ENCODE results near the gene PIGS. TPM values are rescaled to one million over a fixed set of nuclear protein-coding genes. Genes with fewer than 3 reads are reported as not detected.

PIGS gene
- total and polyA plus RNA-seq, 9 of the 15 experiments (the other 6 are each of a cell fraction or from before 2014, with no cell fraction given), result 47.5 to 138 (median 57.6) TPM

DNA sequence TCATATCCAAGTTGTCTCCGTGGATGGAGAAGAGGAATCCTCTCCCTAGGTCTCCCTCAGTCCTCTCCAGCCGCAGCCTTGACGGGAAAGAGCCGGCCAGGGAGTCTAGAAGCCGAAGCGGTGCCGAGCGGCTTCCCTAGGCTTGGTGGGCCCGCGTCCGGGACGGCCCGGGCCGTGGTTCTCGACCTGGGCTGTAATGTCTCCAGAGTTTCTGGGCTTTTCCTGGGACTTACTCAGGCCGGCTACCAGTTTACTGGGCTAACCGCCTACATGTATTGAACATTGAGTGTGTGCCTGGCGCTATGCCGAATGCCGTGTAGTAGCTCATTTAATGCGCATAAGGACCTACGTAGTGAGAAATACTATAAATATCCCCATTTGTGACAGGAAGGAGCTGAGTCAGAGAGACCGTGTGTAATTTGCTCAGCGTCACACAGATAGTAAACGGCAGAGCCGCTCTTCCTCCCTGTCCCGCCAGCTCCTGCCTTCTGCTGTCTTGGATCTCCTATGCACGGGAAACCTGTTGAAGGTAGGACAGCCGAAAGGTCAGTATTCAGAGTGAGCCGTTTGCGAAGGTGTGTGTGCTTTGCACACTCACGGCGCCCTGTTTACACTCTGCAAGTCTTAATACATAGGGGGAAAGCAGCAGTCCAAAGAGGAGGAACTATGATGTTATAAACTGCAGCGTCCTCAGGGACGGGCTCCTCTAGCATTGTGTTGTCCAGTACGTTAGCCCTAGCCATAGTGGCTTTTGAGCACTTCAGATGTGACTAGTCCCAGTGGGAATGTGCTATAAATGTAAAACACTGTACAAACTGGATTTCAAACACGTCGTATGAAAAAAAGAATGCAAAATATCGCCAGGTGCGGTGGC is 28.2 kb upstream of the PIGS start (continued):
- TF ChIP-seq NELFE (IDR thresholded peaks at IDR 0.05; ENCODE audit: insufficient read depth, insufficient read length) (no peak), PHB2 (IDR thresholded peaks at IDR 0.05; ENCODE audit: low read depth) (no peak), KDM1A (IDR thresholded peaks at IDR 0.05) (peak in 1 of 2 experiments; percentile 32; a peak in 2 of 4 replicates), GATAD2B (IDR thresholded peaks at IDR 0.05; ENCODE audit: borderline replicate concordance) (no peak), PURB (CRISPR knock-in tag; IDR thresholded peaks at IDR 0.05; ENCODE audit: low read depth) (no peak), FOXM1 (IDR thresholded peaks at IDR 0.05; ENCODE audit: low read depth) (no peak; the same call in 1 of the 2 replicates), FOXM1 (CRISPR knock-in tag; IDR thresholded peaks at IDR 0.05; ENCODE audit: low read depth) (no peak), DNMT1 (IDR thresholded peaks at IDR 0.05) (peak; percentile 50; the same call in 1 of the 2 replicates), SMAD3 (CRISPR knock-in tag; conservative IDR thresholded peaks at IDR 0.05) (no peak), ZNF217 (CRISPR knock-in tag; IDR thresholded peaks at IDR 0.05) (no peak), FOXJ2 (tag; IDR thresholded peaks at IDR 0.05) (no peak), ARHGAP35 (IDR thresholded peaks at IDR 0.05; ENCODE audit: partially characterized antibody) (no peak), ZNF184 (CRISPR knock-in tag; IDR thresholded peaks at IDR 0.05) (no peak), TAF15 (IDR thresholded peaks at IDR 0.05; ENCODE audit: low read depth, low read length) (no peak), CSDE1 (IDR thresholded peaks at IDR 0.05) (no peak; a peak in 1 of 4 replicates), POLR2B (IDR thresholded peaks at IDR 0.05; ENCODE audit: low read depth, partially characterized antibody) (no peak), POLR3G (IDR thresholded peaks at IDR 0.05; ENCODE audit: extremely low read depth, insufficient read length, insufficient replicate concordance) (no peak), GABPA (tag; conservative IDR thresholded peaks at IDR 0.05; ENCODE audit: low read depth) (no peak; the same call in 1 of the 2 replicates), HDAC2 (IDR thresholded peaks at IDR 0.05) (peak; percentile 77), ZNF780A (CRISPR knock-in tag; IDR thresholded peaks at IDR 0.05) (no peak), FOS (IDR thresholded peaks at IDR 0.05; ENCODE audit: extremely low read depth, insufficient read length) (no peak), ZNF717 (CRISPR knock-in tag; IDR thresholded peaks at IDR 0.05) (no peak), MAFF (IDR thresholded peaks at IDR 0.05; ENCODE audit: low read length) (no peak), LCOR (CRISPR knock-in tag; IDR thresholded peaks at IDR 0.05) (peak; percentile 88), ETV1 (tag; conservative IDR thresholded peaks at IDR 0.05; ENCODE audit: low read depth) (peak; percentile 60; the same call in 1 of the 2 replicates), NBN (IDR thresholded peaks at IDR 0.05; ENCODE audit: low read depth) (no peak), EP400 (IDR thresholded peaks at IDR 0.05) (0 out of 2 replicates have a peak, but pooled peaks have one; percentile 2), ZNF263 (CRISPR knock-in tag; IDR thresholded peaks at IDR 0.05; ENCODE audit: borderline replicate concordance) (no peak; the same call in none of the 2 replicates), RUNX1 (IDR thresholded peaks at IDR 0.05; ENCODE audit: low read depth) (no peak)
- TF ChIP-seq, protein P1, sequence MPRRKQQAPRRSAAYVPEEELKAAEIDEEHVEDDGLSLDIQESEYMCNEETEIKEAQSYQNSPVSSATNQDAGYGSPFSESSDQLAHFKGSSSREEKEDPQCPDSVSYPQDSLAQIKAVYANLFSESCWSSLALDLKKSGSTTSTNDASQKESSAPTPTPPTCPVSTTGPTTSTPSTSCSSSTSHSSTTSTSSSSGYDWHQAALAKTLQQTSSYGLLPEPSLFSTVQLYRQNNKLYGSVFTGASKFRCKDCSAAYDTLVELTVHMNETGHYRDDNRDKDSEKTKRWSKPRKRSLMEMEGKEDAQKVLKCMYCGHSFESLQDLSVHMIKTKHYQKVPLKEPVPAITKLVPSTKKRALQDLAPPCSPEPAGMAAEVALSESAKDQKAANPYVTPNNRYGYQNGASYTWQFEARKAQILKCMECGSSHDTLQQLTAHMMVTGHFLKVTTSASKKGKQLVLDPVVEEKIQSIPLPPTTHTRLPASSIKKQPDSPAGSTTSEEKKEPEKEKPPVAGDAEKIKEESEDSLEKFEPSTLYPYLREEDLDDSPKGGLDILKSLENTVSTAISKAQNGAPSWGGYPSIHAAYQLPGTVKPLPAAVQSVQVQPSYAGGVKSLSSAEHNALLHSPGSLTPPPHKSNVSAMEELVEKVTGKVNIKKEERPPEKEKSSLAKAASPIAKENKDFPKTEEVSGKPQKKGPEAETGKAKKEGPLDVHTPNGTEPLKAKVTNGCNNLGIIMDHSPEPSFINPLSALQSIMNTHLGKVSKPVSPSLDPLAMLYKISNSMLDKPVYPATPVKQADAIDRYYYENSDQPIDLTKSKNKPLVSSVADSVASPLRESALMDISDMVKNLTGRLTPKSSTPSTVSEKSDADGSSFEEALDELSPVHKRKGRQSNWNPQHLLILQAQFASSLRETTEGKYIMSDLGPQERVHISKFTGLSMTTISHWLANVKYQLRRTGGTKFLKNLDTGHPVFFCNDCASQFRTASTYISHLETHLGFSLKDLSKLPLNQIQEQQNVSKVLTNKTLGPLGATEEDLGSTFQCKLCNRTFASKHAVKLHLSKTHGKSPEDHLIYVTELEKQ (CRISPR knock-in tag; IDR thresholded peaks at IDR 0.05), result no peak
